Measurements from ENCODE around the gene RBFOX2.

- TF ChIP-seq EZH2 (IDR thresholded peaks at IDR 0.05), result no peak
- TF ChIP-seq POLR2AphosphoS5 (IDR thresholded peaks at IDR 0.05; ENCODE audit: borderline replicate concordance, low read depth, low read length), result no peak
These were observed 128.9 kb downstream of the RBFOX2 start for GRCh38 chr22:35899736-35900135.

Measured in SK-N-MC (cell line).